ELR (cell line): ENCODE data around the gene PDE5A.
A peak's percentile ranks its signal among the peaks of the same experiment; 100 is the strongest.
"Not testable (repeated sequence)": the region's sequence is repeated elsewhere in the genome, so short reads cannot be mapped to it uniquely, and the experiment has no call there.

Experiments used
- DNase-seq: peaks from one replicate; pipeline ENCODE4 v3.0.0-alpha.2; 2015; ENCODE audit warnings: low read depth

Gene PDE5A

GRCh38 chr4:119628281-119629141, at the start of gene PDE5A:
Gene PDE5A (minus strand): TSS chr4:119628804. CDS start chr4:119628671, 133 bp downstream.
- DNase-seq: peak; percentile 77

DNA sequence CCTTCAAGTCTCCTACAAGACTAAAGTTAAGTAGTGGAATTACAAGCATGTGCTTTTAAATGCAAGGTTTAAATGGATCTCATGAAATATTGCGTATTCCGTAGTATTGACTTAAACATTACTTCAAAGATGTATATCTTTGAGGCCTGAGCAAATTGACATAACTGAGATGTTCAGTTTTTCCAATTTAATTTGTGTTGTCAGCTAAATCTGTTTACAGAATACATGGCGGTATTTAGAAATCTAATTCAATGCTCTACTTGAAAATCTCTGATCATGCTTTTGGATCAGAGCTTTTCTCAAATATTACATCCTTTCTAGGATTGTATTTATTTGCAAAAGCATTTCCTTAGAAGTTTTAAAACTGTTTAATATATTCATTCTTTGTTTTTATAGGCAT, 47.5 kb upstream of the PDE5A start:
- DNase-seq: no peak

DNA sequence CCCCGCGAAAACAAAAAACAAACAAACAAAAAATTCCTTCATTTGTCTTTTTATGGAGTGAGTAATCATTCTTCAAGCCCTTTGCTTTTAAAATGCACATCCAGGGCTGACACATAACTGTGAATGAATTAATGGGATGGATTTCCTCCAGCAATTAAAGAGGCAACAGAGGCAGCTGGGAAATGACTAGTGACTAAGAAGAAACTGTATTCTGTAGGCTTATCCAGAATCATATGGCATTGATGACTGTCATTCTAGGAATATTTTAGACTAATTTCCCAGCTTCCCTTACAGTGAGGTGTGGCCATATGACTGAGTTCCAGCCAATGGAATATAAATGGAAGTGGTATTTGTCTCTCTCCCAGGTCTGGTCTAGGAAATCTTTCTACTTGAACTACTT, 46.8 kb upstream of the PDE5A start:
- DNase-seq: no peak

DNA sequence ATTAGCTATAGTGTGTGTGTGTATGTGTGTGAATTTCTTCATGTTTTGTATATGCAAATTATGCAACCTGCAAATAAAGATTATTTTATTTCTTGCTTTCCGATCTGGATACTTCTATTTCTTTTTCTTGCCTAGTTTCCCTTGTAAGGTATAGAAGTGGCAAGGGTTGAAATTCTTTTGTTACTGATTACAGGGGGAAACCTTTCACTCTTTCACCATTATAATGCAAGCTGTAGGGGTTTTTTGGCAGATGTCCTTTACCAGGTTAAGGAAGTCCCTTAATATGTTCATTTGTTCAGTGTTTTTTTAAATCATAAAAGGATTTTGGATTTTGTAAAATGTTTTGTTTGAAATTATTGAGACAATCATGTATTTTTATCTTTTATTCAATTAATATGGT, 44.3 kb upstream of the PDE5A start:
- DNase-seq: no peak

DNA sequence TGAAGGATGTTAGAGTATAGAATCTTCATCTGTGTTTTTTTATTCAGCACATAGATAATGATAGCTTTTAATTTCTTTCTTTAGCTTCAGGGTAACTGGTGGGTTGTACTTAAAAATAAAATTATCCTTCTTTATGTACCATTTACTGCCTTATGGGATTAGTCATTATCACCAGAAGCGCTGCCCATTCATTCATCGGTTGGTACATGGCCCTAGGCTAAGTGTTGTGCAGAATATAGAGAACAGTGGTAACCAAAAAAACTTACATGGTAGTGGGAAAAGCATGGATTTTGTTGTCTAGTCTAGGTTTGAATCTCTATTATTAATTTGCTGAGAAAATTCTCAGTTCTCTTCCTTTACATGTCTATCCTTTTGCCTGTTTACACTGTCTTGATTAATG, 43.5 kb upstream of the PDE5A start:
- DNase-seq: no peak

DNA sequence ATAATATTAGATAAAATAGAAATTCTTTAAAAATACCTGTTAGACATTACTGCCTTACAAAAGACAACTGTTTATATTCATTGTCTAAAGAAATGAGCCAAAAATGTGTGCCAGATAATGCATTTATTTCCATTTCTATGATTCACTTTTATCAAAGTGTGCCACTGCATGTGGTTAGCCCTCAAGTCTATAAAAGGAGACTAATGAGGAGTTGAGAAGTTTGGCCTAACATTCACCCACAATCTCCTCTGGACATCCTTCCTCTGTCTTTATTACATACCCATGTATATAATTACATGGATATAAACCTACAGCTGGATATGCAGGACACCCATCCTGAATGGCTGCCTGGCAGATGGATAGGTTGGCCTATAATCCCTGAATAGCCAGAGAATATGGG, 42.6 kb upstream of the PDE5A start:
- no peak for DNase-seq

DNA sequence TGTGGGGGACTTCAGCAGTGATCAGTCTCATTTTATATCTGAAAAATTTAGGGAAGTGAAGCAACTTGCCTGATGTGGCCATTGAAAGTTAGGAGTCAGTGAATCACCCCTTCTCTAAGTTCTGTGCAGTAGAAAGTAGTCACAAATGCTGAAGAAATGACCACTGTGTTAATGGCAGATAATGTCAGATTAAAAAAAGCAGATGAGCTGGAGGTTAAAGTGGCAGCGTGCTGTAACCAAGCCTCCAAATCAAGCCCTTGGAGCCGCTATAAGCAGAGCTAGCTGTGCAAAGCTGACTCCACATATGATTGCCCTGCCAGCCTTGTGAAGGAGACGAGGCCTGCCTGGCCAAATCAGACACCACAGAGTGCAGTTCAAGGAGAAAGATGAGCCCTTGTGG, 39.2 kb upstream of the PDE5A start:
- DNase-seq: no peak

- DNase-seq: no peak
Observed at GRCh38 chr4:119666653-119667091, 38.1 kb upstream of the PDE5A start.

- DNase-seq: no peak
Observed at GRCh38 chr4:119665752-119666151, 37.1 kb upstream of the PDE5A start.

- no peak for DNase-seq
Observed at GRCh38 chr4:119664168-119664907, 35.7 kb upstream of the PDE5A start.

DNA sequence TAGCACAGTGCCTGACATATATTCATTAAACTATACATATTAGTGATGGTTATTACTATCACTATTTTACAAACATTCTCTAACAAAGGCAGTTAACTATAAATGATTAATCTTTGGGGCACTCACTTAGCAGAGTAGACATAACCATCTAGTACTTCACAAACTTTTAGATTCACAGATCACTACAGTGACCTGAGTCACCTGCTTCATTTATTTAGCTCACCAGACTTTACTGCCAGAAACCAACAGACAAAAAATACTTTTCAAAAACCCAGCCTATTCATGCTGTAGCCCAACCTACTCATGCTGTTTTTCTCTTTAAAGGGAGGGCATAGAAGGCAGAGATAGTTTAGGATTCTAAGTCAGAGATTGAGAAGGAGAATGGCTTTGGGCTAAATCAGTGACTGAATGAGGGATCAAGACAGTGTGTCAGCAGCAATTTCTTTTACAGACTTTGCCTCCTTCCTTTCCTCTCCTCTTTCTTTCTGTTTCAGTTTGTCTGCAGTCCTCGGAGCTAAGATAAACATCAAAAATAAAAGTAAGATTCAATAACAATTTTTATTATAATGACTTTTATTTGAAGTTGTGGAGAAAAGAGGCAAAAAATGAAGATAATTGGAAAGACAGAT, 34.7 kb upstream of the PDE5A start:
- no peak for DNase-seq

DNA sequence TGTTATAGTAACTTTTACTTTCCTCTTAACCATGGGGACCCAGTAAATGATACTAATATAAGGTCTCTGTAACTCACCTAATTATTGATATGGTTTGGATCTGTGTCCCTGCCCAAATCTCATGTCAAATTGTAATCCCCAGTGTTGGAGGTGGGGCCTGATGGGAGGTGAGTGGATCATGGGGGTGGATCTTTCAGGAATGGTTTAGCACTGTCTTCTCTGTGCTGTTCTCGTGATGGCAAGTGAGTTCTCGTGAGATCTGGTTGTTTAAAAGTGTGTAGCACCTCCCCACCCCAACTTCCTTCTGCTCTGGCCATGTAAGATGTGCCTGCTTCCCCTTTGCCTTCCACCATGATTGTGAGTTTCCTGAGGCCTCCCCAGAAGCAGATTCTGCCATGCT, 34.0 kb upstream of the PDE5A start:
- DNase-seq: not testable (repeated sequence)

GRCh38 chr4:119661231-119661630, 32.6 kb upstream of the PDE5A start:
- DNase-seq: no peak

DNA sequence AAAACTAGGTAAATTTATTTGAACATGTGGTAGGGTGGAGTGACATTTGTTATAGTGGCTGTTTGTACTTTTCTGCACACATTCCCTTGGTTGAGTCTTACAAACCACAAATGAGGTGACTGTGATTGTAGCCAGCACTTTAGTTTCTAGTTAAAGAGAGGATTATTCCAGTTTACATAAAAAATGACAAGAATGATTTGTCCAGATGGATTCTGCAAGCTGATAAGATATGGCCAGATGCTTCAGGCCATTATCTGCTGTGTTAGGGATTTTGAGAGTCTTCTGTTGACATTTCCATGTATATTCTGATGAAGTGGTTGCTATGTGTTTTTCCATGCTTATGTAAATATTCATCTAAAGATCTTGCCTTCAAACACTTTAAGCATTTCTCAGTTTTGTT, 31.0 kb upstream of the PDE5A start:
- DNase-seq: no peak

DNA sequence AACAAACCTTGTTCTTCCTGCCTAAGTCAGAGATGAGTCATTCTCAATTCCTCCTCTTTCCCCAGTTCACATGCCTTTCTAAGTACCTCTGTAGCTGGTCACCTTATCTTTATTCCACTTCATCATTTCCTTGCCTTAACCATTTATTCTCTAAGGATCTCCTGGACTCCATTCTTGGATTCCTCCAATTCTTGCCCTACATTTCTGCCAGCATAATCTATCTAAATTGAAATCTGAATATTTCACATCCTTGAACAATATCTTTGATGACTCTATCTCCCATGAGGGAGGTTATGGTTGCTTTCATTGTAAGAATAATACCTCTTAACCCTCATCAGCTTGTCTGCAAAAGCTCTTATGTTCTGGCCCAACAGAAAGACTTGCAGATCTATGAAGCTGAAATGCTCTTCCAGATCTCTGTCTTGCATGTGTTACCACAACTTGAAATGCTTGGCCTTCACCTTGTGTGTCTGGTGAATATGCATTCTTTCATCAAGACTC, 28.6 kb upstream of the PDE5A start:
- peak; percentile 60 for DNase-seq

DNA sequence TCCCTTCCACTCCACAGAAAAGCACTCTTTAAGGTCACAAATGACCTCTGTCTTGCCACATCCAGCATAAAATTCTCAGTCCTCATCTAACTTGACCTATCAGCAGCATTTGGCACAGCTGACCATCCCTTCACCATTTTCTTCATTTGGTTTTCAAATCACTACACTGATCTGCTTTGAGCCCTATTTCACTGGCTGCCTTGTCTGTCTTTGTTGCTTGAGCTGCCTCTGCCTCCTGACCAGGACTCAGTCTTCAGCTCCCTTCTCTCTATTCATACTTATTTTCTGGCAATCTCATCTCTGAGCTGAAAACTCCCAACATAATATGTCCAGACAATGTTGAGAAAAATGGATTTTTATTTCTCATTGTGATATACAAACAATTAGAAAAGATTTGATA, 27.7 kb upstream of the PDE5A start:
- no peak for DNase-seq

GRCh38 chr4:119655111-119655837, 26.7 kb upstream of the PDE5A start:
- DNase-seq: no peak

DNA sequence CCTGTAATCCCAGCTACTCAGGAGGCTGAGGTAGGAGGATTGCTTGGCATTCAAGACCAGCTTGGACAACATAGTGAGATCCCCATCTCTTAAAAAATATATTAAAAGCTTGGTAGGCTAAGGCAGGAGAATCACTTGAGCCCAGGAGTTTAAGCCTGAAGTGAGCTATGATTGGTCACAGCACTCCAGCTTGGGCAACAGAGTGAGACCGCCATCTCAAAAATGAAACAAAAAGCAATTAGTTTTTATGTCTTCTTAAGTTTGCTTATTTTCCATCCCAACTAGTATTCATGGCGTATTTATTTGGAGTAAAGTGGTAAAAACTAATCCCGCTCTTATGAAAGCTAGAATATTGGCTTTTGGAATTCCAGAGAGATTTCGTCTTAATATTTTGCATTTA, 25.4 kb upstream of the PDE5A start:
- no peak for DNase-seq

DNA sequence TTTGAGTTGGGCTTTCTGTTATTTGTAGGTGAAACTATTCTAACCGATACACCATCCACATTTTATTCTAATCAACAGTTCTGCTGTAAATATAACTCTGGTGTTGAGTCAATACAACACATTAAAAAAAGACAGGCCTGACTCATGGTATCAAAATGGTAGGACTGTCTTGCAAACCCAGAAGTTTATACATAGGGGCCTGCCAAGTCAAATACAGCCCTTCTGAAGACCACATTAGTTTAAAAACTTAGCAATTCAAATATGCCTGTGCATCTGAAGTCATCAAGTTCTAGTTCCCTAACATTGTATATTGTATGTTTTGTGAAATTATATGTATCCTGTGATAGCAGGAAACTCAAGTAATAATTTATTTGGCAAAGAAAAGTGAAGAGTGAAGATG, 24.4 kb upstream of the PDE5A start:
- peak; percentile 27 for DNase-seq

DNA sequence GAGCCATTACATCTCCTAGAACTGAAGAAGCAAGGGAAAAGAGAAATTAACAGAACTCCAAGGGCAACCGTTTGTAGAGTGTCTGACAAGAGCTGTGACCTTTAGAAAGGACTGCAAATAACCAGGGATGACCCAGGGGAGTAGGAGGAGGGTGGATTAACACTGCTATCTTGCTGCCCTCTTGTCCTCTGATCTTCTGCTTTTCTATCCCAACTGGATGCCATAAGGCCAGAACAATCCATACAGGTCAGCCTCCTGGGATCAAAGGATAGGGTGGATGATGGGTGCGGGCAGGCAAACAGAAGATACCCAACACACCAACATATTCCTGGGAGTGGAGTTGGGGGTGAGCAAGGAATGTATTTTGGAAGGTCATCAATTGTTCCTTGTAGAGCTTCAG, 19.8 kb upstream of the PDE5A start:
- DNase-seq: no peak

DNA sequence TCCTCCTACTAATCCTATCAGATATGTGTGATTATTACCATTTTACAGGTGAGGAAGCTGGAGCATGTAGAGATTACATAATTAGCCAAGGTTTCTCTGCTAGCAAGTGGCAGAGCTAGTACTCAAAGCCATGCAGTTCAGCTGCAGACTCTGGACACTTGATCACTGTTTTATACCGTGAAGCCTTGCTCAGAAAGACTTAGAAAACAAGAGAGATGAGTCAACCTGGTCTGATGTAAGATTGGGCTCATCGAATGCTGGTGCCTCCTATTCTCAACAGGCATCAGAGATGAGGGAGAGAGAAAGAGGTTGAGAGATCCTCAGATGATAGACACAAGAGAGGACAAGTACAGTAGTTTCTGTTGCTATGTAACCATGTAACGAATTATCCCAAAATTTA, 19.0 kb upstream of the PDE5A start:
- DNase-seq: peak; percentile 6
